IMR-90 (cell line): Measurements from ENCODE around the gene RALGAPA2. TPM values are rescaled to one million over a fixed set of nuclear protein-coding genes. Genes with fewer than 3 reads are reported as not detected.
A peak's percentile ranks its signal among the peaks of the same experiment; 100 is the strongest.

Experiments used
- ATAC-seq: fragments of 200-7000 bp; cut with Tn5 transposase; 2 replicates; pipeline ENCODE4 v1.9.1; 2020; ENCODE audit warnings: low read depth, mild to moderate bottlenecking, moderate library complexity
- BruUV-seq: library from RNA; stranded (reverse); fragments of 400-500 nt; replicated peaks from 2 replicates; lab custom pipeline; 2021; lab: Mats Ljungman, UMichigan
- CTCF ChIA-PET: fragments of 300-600 bp; formaldehyde crosslinking; extraction: SDS; loops from one replicate; lab custom pipeline; 2021; ENCODE audit warnings: antibody characterized with exemption; lab: Yijun Ruan, JAX
- POLR2A ChIA-PET: fragments of 300-600 bp; sonication (Branson Sonifier 250); formaldehyde crosslinking; loops from one replicate; lab custom pipeline; 2022; ENCODE audit warnings: antibody characterized with exemption; ENCODE audit not compliant: unreplicated experiment; lab: Charles Lee
- DNase-seq: peaks from one replicate; pipeline ENCODE4 v3.0.0; 2013
- H2AFZ ChIP-seq: replicated peaks from 2 replicates; pipeline ENCODE3; 2013; ENCODE audit warnings: low read length, mild to moderate bottlenecking; ENCODE audit not compliant: poor library complexity
- H2AK5ac ChIP-seq: 2 replicates; pipeline ENCODE4 v1.6.1; 2013; ENCODE audit warnings: low read depth, low read length, inconsistent platforms
- H2AK9ac ChIP-seq: replicated peaks from 2 replicates; pipeline ENCODE3; 2013; ENCODE audit warnings: mild to moderate bottlenecking, low read depth, low read length, moderate library complexity; ENCODE audit not compliant: poor library complexity
- H2BK120ac ChIP-seq: 2 replicates; pipeline ENCODE4 v1.6.1; 2013; ENCODE audit warnings: low read depth, low read length, inconsistent platforms
- H2BK15ac ChIP-seq: 3 replicates; pipeline ENCODE4 v1.6.1; 2013; ENCODE audit warnings: low read depth, low read length, inconsistent platforms
- H2BK20ac ChIP-seq: 2 replicates; pipeline ENCODE4 v1.6.1; 2013; ENCODE audit warnings: low read depth, mild to moderate bottlenecking, inconsistent platforms, low read length, moderate library complexity
- H2BK5ac ChIP-seq: 2 replicates; pipeline ENCODE4 v1.6.1; 2013; ENCODE audit warnings: mild to moderate bottlenecking, low read depth, low read length, inconsistent platforms; ENCODE audit not compliant: poor library complexity, severe bottlenecking
- H3K14ac ChIP-seq: replicated peaks from 2 replicates; pipeline ENCODE4 v1.6.1; 2013; ENCODE audit warnings: low read depth, low read length, inconsistent platforms
- H3K18ac ChIP-seq: 2 replicates; pipeline ENCODE4 v1.6.1; 2013; ENCODE audit warnings: low read depth, low read length, control low read depth
- H3K23ac ChIP-seq: 2 replicates; pipeline ENCODE4 v1.6.1; 2013; ENCODE audit warnings: low read depth, low read length, inconsistent platforms
- H3K27ac ChIP-seq: 2 replicates; pipeline ENCODE4 v1.5.1; 2013; ENCODE audit warnings: mild to moderate bottlenecking, control low read depth, low read length; ENCODE audit not compliant: insufficient read depth
- H3K27me3 ChIP-seq: 2 replicates; pipeline ENCODE4 v1.6.1; 2013; ENCODE audit warnings: low read length; ENCODE audit not compliant: control insufficient read depth, insufficient read depth
- H3K36me3 ChIP-seq: 2 replicates; pipeline ENCODE4 v1.6.1; 2013; ENCODE audit warnings: low read length, mixed read lengths; ENCODE audit not compliant: control insufficient read depth, insufficient read depth
- H3K4ac ChIP-seq: 2 replicates; pipeline ENCODE4 v1.6.1; 2013; ENCODE audit warnings: low read depth, low read length, inconsistent platforms
- H3K4me1 ChIP-seq: 2 replicates; pipeline ENCODE4 v1.6.1; 2013; ENCODE audit warnings: low read length, mixed read lengths; ENCODE audit not compliant: control insufficient read depth, insufficient read depth
- H3K4me2 ChIP-seq: 2 replicates; pipeline ENCODE4 v1.6.1; 2013; ENCODE audit warnings: low read depth, mild to moderate bottlenecking, control low read depth, low read length, moderate library complexity
- H3K4me3 ChIP-seq: 2 replicates; pipeline ENCODE4 v1.5.1; 2013; ENCODE audit warnings: low read depth, mild to moderate bottlenecking, control low read depth, low read length, moderate library complexity; ENCODE audit not compliant: insufficient read depth
- H3K56ac ChIP-seq: 2 replicates; pipeline ENCODE4 v1.6.1; 2013; ENCODE audit warnings: low read length, inconsistent platforms; ENCODE audit not compliant: insufficient read depth; ENCODE audit errors: extremely low read depth
- H3K79me1 ChIP-seq, 2 experiments: 2 replicates each; pipeline ENCODE4 v1.6.1; 2013; ENCODE audit warnings: low read length in 2 of 2, inconsistent platforms in 1 of 2, low read depth in 1 of 2
- H3K9ac ChIP-seq: 2 replicates; pipeline ENCODE4 v1.6.1; 2013; ENCODE audit warnings: low read depth, low read length, control low read depth
- H3K9me1 ChIP-seq: 2 replicates; pipeline ENCODE4 v1.6.1; 2013; ENCODE audit warnings: low read length, inconsistent platforms; ENCODE audit not compliant: insufficient read depth
- H3K9me3 ChIP-seq: 2 replicates; pipeline ENCODE4 v1.6.1; 2013; ENCODE audit warnings: low read length; ENCODE audit not compliant: control insufficient read depth, insufficient read depth
- H4K20me1 ChIP-seq: 2 replicates; pipeline ENCODE4 v1.6.1; 2013; ENCODE audit warnings: low read length, inconsistent platforms; ENCODE audit not compliant: insufficient read depth
- H4K5ac ChIP-seq: 2 replicates; pipeline ENCODE4 v1.6.1; 2013; ENCODE audit warnings: mild to moderate bottlenecking, low read depth, low read length, control low read depth
- H4K8ac ChIP-seq, 2 experiments: 2 replicates each; pipeline ENCODE4 v1.6.1; 2013; ENCODE audit warnings: low read depth in 2 of 2, low read length in 2 of 2, control low read depth in 1 of 2, inconsistent platforms in 1 of 2
- H4K91ac ChIP-seq: 2 replicates; pipeline ENCODE4 v1.6.1; 2013; ENCODE audit warnings: low read depth, low read length, inconsistent platforms; ENCODE audit not compliant: insufficient read depth
- MAFK ChIP-seq: IDR thresholded peaks from 2 replicates; pipeline ENCODE4 v1.6.1; 2012; ENCODE audit warnings: low read depth, low read length, improper control_type of control experiment
- RAD21 ChIP-seq: IDR thresholded peaks from 2 replicates; pipeline ENCODE4 v1.6.1; 2012; ENCODE audit warnings: low read length, improper control_type of control experiment
- WGBS, 2 experiments: methylation state at CpG; one replicate each; pipeline versions ENCODE4 v1.1.5 to v1.1.7; 2013; ENCODE audit warnings: missing lambda C conversion rate in 2 of 2; ENCODE audit not compliant: insufficient read length in 1 of 2; ENCODE audit errors: extremely low coverage in 2 of 2; 5-methylcytosine and 5-hydroxymethylcytosine counted together
- dilution Hi-C: fragments of 300-500 bp; cut with HindIII; formaldehyde crosslinking; loops from one replicate; pipeline ENCODE4 v1.14.3; 2018; ENCODE audit warnings: low sequenced_read_pairs; ENCODE audit not compliant: unreplicated experiment
- in situ Hi-C: fragments of 300-500 bp; cut with MboI; formaldehyde crosslinking; loops from 3 replicates; pipeline ENCODE4 v1.14.3; 2019; ENCODE audit warnings: low sequenced_read_pairs, inconsistent platforms, mixed read lengths
- intact Hi-C: fragments of 100-400 bp; cut with micrococcal nuclease; formaldehyde crosslinking; loops from 2 replicates; pipeline ENCODE4 v1.10.0; 2022
- polyA plus RNA-seq, 3 experiments: library from polyadenylated mRNA; depleted of rRNA; stranded (reverse); fragments of >200 nt; gene quantifications; 2 replicates each; pipeline ENCODE4 v1.2.3, GENCODE V29; 2012; ENCODE audit warnings: low replicate concordance in 1 of 3
- total RNA-seq: library from RNA; depleted of rRNA; stranded (reverse); fragments of >200 nt; gene quantifications from 2 replicates; pipeline ENCODE4 v1.2.3, GENCODE V29; 2012

Gene RALGAPA2
- total and polyA plus RNA-seq, 2 of the 4 experiments (the other 2 are of a cell fraction): 1.3 to 3.9 TPM

DNA sequence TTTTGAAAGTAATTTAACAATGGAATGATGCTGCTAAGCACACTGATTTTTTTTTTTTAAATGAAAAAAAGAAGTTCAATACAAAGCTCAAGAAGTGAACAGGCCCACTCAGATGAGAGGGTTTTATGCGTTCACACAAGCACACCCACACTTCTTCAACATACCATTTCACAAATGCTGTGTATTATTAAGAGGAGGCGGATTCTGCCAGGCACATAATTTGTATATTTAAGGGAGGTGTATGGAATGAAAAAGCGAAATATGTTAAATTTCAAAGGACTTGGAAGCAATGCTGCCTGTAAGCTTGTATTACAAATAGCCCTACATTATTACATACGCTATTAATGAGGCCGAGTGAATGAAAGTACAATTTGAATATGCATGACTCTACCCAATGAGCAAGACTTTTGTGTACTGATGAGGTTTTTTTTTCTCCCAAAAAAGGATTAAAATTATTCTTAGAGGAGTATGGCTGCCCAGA lies 220.6 kb downstream of the RALGAPA2 start:
- Histone ChIP-seq H3K9ac (no peak overlapping the region), H3K9me3 (no peaks in the 10 kb centered on the region), H3K36me3 (no peaks in the 10 kb centered on the region), H3K4ac (no peak overlapping the region), H4K8ac (no peak overlapping the region), H3K9me1 (peaks cover 18% of the 10 kb centered on the region), H3K4me2 (peak overlapping the region; percentile 3; the same call in 1 of the 2 replicates), H2BK20ac (no peak overlapping the region), H3K14ac (no peak overlapping the region), H4K5ac (no peak overlapping the region), H2BK15ac (no peak overlapping the region), H3K4me3 (no peak overlapping the region), H2AK5ac (no peak overlapping the region), H3K23ac (no peak overlapping the region), H3K4me1 (peaks cover 29% of the 10 kb centered on the region), H3K56ac (no peak overlapping the region), H4K20me1 (no peaks in the 10 kb centered on the region), H2BK120ac (no peak overlapping the region), H4K91ac (no peak overlapping the region), H2AK9ac (no peak overlapping the region), H2AFZ (no peak overlapping the region), H3K27me3 (no peaks in the 10 kb centered on the region), H2BK5ac (no peak overlapping the region), H3K79me1 (no peaks in the 10 kb centered on the region), H3K18ac (no peak overlapping the region), H3K27ac (no peak overlapping the region)
- DNase-seq (no peak), ATAC-seq (no peak)
- dilution Hi-C loops (no loop called here), intact Hi-C loops (no loop called here), in situ Hi-C loops (no loop called here)
- no TSS peak for BruUV-seq
- ChIA-PET POLR2A (interaction anchor here (0.6 kb wide), 1 partner anchor 27 kb away, joined by 3 read pairs; no protein-coding TSS in a partner anchor), CTCF (interaction anchor here (1.1 to 1.3 kb wide), 2 partner anchors 13 to 42 kb away, joined by 3 to 6 read pairs; no protein-coding TSS in a partner anchor)
- TF ChIP-seq RAD21 (no peak), MAFK (no peak)
- WGBS, 2 experiments: no CpG with 5 or more reads among the region's 5 CpGs
